Activated CD4-positive, alpha-beta T cell treated with anti-CD3 and anti-CD28 coated beads for 48 hours (primary cell): Measurements from ENCODE around the gene ZBTB39.
"Not testable (repeated sequence)": the region's sequence is repeated elsewhere in the genome, so short reads cannot be mapped to it uniquely, and the experiment has no call there.

Experiments used
- DNase-seq: peaks from one replicate; pipeline ENCODE4 v3.0.0-alpha.2; 2020

ZBTB39 gene

GRCh38 chr12:56999456-56999855, 6.9 kb downstream of the ZBTB39 start:
- DNase-seq = no peak

GRCh38 chr12:56998981-56999380, 7.4 kb downstream of the ZBTB39 start:
- peak; percentile 76 for DNase-seq

GRCh38 chr12:56998316-56998715, 8.0 kb downstream of the ZBTB39 start:
- no peak for DNase-seq

GRCh38 chr12:56996793-56997545, 9.4 kb downstream of the ZBTB39 start:
- DNase-seq = no peak

GRCh38 chr12:56995930-56996496, 10.3 kb downstream of the ZBTB39 start:
- DNase-seq = no peak

- no peak for DNase-seq
These were observed 11.0 kb downstream of the ZBTB39 start for GRCh38 chr12:56995201-56995929.

GRCh38 chr12:56994231-56994746, 12.1 kb downstream of the ZBTB39 start:
- DNase-seq = no peak

- no peak for DNase-seq
These were observed 13.0 kb downstream of the ZBTB39 start for GRCh38 chr12:56993346-56993745.

GRCh38 chr12:56991319-56992246, 14.8 kb downstream of the ZBTB39 start:
- no peak for DNase-seq

- DNase-seq = no peak
These were observed 15.6 kb downstream of the ZBTB39 start for GRCh38 chr12:56990648-56991318.

- no peak for DNase-seq
These were observed 16.3 kb downstream of the ZBTB39 start for GRCh38 chr12:56989861-56990610.

- no peak for DNase-seq
These were observed 18.1 kb downstream of the ZBTB39 start for GRCh38 chr12:56988207-56988739.

- DNase-seq = peak; percentile 85
These were observed 18.7 kb downstream of the ZBTB39 start for GRCh38 chr12:56987551-56988053.

- no peak for DNase-seq
These were observed 19.3 kb downstream of the ZBTB39 start for GRCh38 chr12:56987011-56987410.

- DNase-seq = peak; percentile 46
These were observed 20.6 kb downstream of the ZBTB39 start for GRCh38 chr12:56985714-56986113.

- no peak for DNase-seq
These were observed 23.0 kb downstream of the ZBTB39 start for GRCh38 chr12:56983386-56983785.

- not testable (repeated sequence) for DNase-seq
These were observed 23.6 kb downstream of the ZBTB39 start for GRCh38 chr12:56982578-56983236.

GRCh38 chr12:56980941-56981530, 25.3 kb downstream of the ZBTB39 start:
- DNase-seq = no peak

- DNase-seq = no peak
These were observed 26.1 kb downstream of the ZBTB39 start for GRCh38 chr12:56980268-56980667.

- no peak for DNase-seq
These were observed 26.7 kb downstream of the ZBTB39 start for GRCh38 chr12:56979628-56980027.
